ENCODE results near the gene NPRL2. TPM values are rescaled to one million over a fixed set of nuclear protein-coding genes. Genes with fewer than 3 reads are reported as not detected.
A peak's percentile ranks its signal among the peaks of the same experiment; 100 is the strongest.

The NPRL2 gene
- total and polyA plus RNA-seq, 5 donors = 16.7 to 24.3 (median 19.2) TPM

GRCh38 chr3:50303013-50303815 lies 47.4 kb downstream of the NPRL2 start, which contains the start of gene HYAL1:
Gene HYAL1 (minus strand): TSS chr3:50303574. CDS start chr3:50302956, 618 bp downstream.
- Histone ChIP-seq H3K4me1 (ENCODE audit: control insufficient read depth, insufficient read depth, low read length) (peaks cover 9% of the 10 kb centered on the region), H3K4me3 (ENCODE audit: low read length) (peak within 1 kb of the TSS; percentile 24), H3K27me3 (ENCODE audit: control insufficient read depth, insufficient read depth) (no peaks in the 10 kb centered on the region), H3K9me3 (ENCODE audit: control insufficient read depth, low read length) (no peaks in the 10 kb centered on the region), H3K27ac (ENCODE audit: low read length) (peak within 1 kb of the TSS; percentile 80)
- intact Hi-C loops (cut with DNase I) = no loop called here
- 49% methylated on average over 14 of the region's 14 CpGs for WGBS
- DNase-seq (peak; percentile 88 to 93 (median 92)), ATAC-seq (peak; percentile 40 to 59)

GRCh38 chr3:50302095-50303012 lies 48.2 kb downstream of the NPRL2 start:
- ATAC-seq (no peak), DNase-seq (peak in 2 of 3 donors; percentile 66 to 67)
- Histone ChIP-seq H3K4me3 (ENCODE audit: low read length) (peak overlapping the region; percentile 24), H3K9me3 (ENCODE audit: control insufficient read depth, low read length) (no peaks in the 10 kb centered on the region), H3K27ac (ENCODE audit: low read length) (peak overlapping the region; percentile 80), H3K27me3 (ENCODE audit: control insufficient read depth, insufficient read depth) (no peaks in the 10 kb centered on the region), H3K4me1 (ENCODE audit: control insufficient read depth, insufficient read depth, low read length) (peaks cover 10% of the 10 kb centered on the region)
- intact Hi-C loops (cut with DNase I) = no loop called here
- WGBS = 76% methylated on average over 32 of the region's 32 CpGs

DNA sequence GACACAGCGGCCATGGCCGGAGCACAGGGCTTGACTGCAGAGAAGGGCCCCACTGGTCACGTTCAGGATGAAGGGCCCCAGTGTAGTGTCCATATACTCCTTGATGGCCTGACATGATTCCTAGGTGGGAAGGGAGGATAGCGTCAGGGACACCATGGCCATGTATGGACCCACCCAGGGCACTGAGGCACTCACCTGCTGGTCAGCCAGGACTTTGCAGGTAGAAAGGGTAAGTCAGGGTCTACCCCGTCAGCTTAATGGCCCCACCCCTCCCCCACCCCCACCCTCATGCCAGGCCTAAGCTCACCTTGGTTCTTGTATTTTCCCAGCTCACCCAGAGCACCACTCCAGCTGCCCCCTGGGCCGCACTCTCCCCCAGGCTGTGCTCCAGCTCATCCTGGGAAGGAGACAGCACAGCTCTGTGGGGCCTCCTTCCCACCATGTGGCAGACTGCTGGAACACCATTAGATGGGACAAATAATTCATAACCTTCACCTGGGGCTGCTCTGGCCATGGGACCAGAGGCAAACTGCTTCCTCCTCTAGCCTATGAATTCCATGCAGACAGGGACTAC lies 49.8 kb downstream of the NPRL2 start:
- Histone ChIP-seq H3K9me3 (ENCODE audit: control insufficient read depth, low read length) (no peaks in the 10 kb centered on the region), H3K4me1 (ENCODE audit: control insufficient read depth, insufficient read depth, low read length) (peaks cover 10% of the 10 kb centered on the region), H3K27me3 (ENCODE audit: control insufficient read depth, insufficient read depth) (no peaks in the 10 kb centered on the region), H3K27ac (ENCODE audit: low read length) (peak overlapping the region; percentile 91), H3K4me3 (ENCODE audit: low read length) (no peak overlapping the region)
- no peak for ATAC-seq
- DNase-seq = no peak
- 82% methylated on average over 6 of the region's 6 CpGs for WGBS
- intact Hi-C loops (cut with DNase I) = no loop called here

DNA sequence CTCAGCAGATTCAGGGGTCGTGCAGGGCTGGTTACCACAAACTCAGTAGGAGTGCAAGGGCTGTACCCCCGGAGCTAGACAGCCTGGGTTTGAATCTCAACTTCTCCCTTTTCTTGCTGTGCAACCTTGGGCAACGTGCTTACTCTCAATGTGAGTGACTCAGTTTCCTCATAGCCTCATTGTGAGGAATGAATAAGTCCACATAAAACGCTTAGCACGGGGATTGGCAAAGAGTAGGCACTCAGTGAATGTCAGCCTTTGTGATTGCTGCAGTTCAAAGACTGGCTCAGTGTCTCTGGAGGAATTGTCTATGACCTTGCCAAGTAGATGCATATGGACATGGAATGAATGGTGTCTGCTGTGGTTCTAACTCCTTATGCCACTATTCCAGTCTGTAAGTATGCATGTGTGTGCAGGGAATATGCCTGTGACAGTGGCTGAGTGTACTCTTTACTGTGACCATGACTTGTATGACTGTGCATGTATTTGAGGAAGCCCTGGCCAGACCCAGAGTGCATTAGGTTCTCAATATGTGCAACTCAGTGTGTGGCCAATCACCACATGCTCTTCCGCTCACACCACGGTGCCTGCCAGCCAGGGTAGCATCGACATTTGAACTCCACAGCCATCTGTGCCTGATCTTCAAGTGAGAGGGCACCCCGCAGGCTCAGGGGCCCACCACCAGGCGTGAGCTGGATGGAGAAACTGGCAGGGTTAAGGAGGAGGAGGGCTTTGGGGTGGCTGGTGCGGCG lies 50.5 kb downstream of the NPRL2 start:
- peaks cover 10% of the 10 kb centered on the region for H3K4me1 ChIP-seq (ENCODE audit: control insufficient read depth, insufficient read depth, low read length)

DNA sequence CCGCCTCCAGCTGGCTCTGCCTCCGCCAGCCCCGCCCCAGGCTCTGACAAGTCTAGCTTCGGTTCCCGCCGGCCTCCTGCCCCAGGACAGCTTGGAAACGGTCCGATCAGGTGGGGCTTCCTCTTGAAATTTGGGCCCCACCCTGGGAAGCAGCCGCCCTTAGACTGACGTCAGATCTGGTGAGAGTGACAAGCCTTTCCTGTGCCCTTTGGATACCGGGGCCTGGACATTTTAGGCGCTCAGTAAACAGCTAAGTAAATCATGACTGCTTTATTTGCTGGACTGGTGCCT lies 51.0 kb downstream of the NPRL2 start:
- ATAC-seq (no peak), DNase-seq (no peak)
- Histone ChIP-seq H3K9me3 (ENCODE audit: control insufficient read depth, low read length) (no peaks in the 10 kb centered on the region), H3K4me3 (ENCODE audit: low read length) (peak overlapping the region; percentile 30), H3K27ac (ENCODE audit: low read length) (peak overlapping the region; percentile 91), H3K4me1 (ENCODE audit: control insufficient read depth, insufficient read depth, low read length) (peaks cover 10% of the 10 kb centered on the region), H3K27me3 (ENCODE audit: control insufficient read depth, insufficient read depth) (no peaks in the 10 kb centered on the region)
- intact Hi-C loops (cut with DNase I) = no loop called here
- whole genome bisulfite sequencing = 0% methylated on average over 12 of the region's 12 CpGs

More for the DNA sequence above, 50.5 kb downstream of the NPRL2 start:
- ATAC-seq = no peak
- 44% methylated on average over 12 of the region's 12 CpGs for WGBS
- intact Hi-C loops (cut with DNase I) = no loop called here
- H3K9me3 ChIP-seq (ENCODE audit: control insufficient read depth, low read length) = no peaks in the 10 kb centered on the region
- peak in 2 of 3 donors; percentile 70 to 74 for DNase-seq
- no peaks in the 10 kb centered on the region for H3K27me3 ChIP-seq (ENCODE audit: control insufficient read depth, insufficient read depth)
- H3K27ac ChIP-seq (ENCODE audit: low read length) = peak overlapping the region; percentile 91
- H3K4me3 ChIP-seq (ENCODE audit: low read length) = peak overlapping the region; percentile 30

DNA sequence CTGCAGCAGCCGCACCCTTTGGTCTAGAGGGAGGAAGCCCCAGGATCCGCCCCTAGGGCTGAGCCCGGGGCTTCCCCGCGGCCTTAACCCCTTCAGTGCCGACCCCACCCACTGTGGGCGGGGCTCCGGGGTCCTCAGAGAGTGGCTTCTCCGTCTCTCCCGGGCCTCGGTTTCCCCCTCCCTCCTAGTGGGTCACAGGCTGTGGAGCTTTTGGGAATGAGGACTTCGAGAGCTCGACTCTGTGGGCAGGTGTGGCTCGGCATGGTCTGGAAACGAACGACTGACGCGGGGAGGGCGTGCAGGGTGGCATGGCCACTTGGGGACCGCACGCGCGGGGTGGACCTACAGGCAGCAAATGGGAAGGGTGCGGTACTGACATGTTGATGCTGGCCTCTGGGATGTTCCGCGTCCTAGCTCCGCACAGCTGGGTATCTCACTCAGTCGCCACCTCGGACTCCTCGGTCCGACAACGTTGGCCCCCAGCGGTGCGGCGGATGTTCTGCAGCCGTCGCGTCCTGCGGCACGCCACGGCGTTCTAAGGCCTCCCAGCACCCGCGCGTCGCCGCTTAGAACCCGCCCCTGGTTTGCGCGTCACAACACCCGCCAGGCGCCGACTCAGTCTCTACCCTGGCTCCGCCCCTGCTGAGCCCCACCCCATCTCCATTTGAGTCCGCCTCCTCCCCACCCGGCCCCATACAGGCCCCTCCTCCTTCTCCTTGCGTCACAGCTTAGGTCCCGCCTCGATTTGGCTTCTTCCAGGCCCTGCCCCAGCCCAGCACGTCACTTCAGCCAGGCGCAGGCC lies 51.5 kb downstream of the NPRL2 start, which contains the start of the genes HYAL3 and NAA80:
Gene HYAL3, minus strand, starts transcription at position 570 of the 802 bp plus-strand sequence. CDS start 3,803 bp downstream, outside the sequence.
Gene NAA80, minus strand, starts transcription at position 570 of the 802 bp plus-strand sequence. CDS start 1,942 bp downstream, outside the sequence.
- ATAC-seq = peak; percentile 86 to 92
- under 1% methylated on average over 61 of the region's 61 CpGs for WGBS
- Histone ChIP-seq H3K9me3 (ENCODE audit: control insufficient read depth, low read length) (no peaks in the 10 kb centered on the region), H3K4me3 (ENCODE audit: low read length) (peak within 1 kb of the TSS; percentile 38), H3K27ac (ENCODE audit: low read length) (peak within 1 kb of the TSS; percentile 91), H3K4me1 (ENCODE audit: control insufficient read depth, insufficient read depth, low read length) (peaks cover 10% of the 10 kb centered on the region), H3K27me3 (ENCODE audit: control insufficient read depth, insufficient read depth) (no peaks in the 10 kb centered on the region)
- DNase-seq = peak; percentile 99 to 100 (median 100)
- intact Hi-C loops (cut with DNase I) = no loop called here

DNA sequence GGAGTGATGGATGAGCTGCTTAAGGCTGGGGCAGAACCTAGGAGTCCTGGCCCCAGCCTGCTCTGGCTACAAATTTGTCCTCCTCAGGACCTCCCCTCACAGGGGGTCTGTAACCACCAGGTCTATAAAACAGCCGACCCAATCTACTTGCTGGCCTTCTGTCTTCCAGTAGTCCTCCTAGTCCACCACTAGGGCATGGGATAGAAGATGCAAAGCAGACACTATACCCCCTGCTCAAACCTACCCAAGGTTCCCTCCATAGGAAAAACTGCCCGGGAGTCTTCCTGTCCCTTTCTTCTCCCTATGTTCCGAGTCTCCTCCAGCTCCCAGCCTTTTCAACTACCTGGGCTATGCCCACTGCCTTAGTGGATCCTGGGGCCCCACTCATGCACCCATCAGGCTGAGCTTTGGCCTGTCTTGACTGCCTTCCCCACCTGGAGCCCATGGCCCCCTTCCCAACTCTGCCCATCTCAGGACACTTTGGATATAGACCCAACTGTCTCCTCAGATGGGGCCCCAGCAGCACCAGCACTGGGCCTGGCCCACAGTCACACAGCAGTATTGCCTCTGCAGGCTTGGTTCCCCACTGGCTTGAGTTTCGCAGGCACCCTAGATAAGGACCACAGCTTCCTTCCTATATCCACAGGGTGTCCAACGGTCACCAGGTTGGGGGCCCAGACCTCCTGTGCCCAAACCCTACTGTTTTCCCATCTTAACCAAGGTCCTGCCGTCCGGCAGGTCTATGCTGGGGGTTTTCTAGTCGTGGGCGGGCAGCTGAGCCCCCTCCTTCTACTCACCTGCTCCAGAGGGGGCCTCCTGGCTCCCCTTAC lies 52.5 kb downstream of the NPRL2 start:
- DNase-seq (peak in 1 of 3 donors; percentile 69), ATAC-seq (no peak)
- Histone ChIP-seq H3K9me3 (ENCODE audit: control insufficient read depth, low read length) (no peaks in the 10 kb centered on the region), H3K4me3 (ENCODE audit: low read length) (peak overlapping the region; percentile 38), H3K27ac (ENCODE audit: low read length) (no peak overlapping the region), H3K4me1 (ENCODE audit: control insufficient read depth, insufficient read depth, low read length) (peaks cover 10% of the 10 kb centered on the region), H3K27me3 (ENCODE audit: control insufficient read depth, insufficient read depth) (no peaks in the 10 kb centered on the region)
- WGBS = 40% methylated on average over 9 of the region's 9 CpGs
- intact Hi-C loops (cut with DNase I) = no loop called here

GRCh38 chr3:50297384-50297775 lies 53.2 kb downstream of the NPRL2 start:
- DNase-seq (peak in 1 of 3 donors; percentile 64), ATAC-seq (no peak)
- 91% methylated on average over 2 of the region's 2 CpGs for WGBS
- Histone ChIP-seq H3K4me3 (ENCODE audit: low read length) (no peak overlapping the region), H3K27me3 (ENCODE audit: control insufficient read depth, insufficient read depth) (no peaks in the 10 kb centered on the region), H3K4me1 (ENCODE audit: control insufficient read depth, insufficient read depth, low read length) (peaks cover 13% of the 10 kb centered on the region), H3K9me3 (ENCODE audit: control insufficient read depth, low read length) (no peaks in the 10 kb centered on the region), H3K27ac (ENCODE audit: low read length) (no peak overlapping the region)
- intact Hi-C loops (cut with DNase I) = no loop called here

Data from right cardiac atrium (tissue), 5 donors.